ENCODE results near the gene TIGD1. TPM values are rescaled to one million over a fixed set of nuclear protein-coding genes. Genes with fewer than 3 reads are reported as not detected.
"Not testable (repeated sequence)": the region's sequence is repeated elsewhere in the genome, so short reads cannot be mapped to it uniquely, and the experiment has no call there.

Gene TIGD1
- total and polyA plus RNA-seq, 5 donors from 2014 or later = 11.2 to 15.1 (median 14.5) TPM

DNA sequence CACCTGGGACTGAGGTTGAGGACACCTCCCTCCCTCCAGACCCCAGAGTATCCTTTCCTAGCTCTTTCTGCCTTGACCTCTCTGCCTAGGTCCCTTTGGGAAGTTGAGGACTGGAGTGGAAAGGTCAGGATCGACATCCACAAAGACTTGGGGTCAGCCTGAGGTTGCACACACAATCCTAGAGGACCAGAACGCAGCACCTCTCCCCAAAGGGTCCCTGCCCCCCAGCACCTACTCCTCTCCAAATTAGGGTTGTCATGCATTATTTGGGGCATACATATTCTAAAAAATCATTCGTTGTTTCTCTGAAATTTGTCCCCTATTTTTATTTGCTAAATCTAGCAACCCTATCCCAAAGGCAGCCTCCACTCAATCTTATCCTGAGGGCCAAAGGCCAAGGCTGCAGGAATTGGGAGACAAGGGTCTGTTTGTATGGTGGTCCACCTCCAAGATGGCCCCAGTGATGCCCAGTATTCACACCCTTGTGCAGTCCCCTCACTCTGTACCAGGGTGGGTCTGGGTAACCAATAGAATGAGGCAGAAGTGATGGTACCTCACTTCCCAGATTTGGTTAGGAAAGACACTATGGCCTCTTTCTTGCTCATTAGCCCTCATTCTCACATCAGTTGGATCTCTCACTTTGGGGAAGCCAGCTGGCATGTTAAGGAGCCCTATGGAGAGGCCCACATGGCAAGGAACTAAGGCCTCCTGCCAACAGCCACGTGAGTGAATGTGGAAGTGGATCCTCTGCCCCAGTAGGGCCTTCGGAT lies 14.4 kb downstream of the TIGD1 start:
- Mint-ChIP-seq H3K27me3 (no peaks in the 10 kb centered on the region), H3K4me1 (peaks cover 0 to 5% (median 1%) of the 10 kb centered on the region in 4 donors), H3K9me3 (peaks cover 0 to 2% (median 0%) of the 10 kb centered on the region in 7 donors), H3K4me3 (no peak overlapping the region), H3K36me3 (no peaks in the 10 kb centered on the region), H3K27ac (no peak overlapping the region)
- Histone ChIP-seq H3K4me3 (ENCODE audit: low read depth, low read length) (no peak overlapping the region), H3K27me3 (ENCODE audit: control insufficient read depth, insufficient read depth, low read length) (peaks cover 4% of the 10 kb centered on the region), H3K9me3 (ENCODE audit: control insufficient read depth in 2 of 2, low read length in 2 of 2) (no peaks in the 10 kb centered on the region), H3K27ac (ENCODE audit: insufficient read depth, low read length, poor library complexity, severe bottlenecking) (no peak overlapping the region), H3K36me3 (ENCODE audit: control insufficient read depth, insufficient read depth, low read length) (no peaks in the 10 kb centered on the region), H3K4me1 (ENCODE audit: control insufficient read depth, insufficient read depth, low read length, poor library complexity, severe bottlenecking) (no peaks in the 10 kb centered on the region)
- no peak for ATAC-seq (ENCODE audit: low read depth in 2 of 2)
- no peak for DNase-seq

- Histone ChIP-seq H3K27ac (ENCODE audit: insufficient read depth, low read length, poor library complexity, severe bottlenecking) (no peak overlapping the region), H3K27me3 (ENCODE audit: control insufficient read depth, insufficient read depth, low read length) (peaks cover 4% of the 10 kb centered on the region), H3K9me3 (ENCODE audit: control insufficient read depth in 2 of 2, low read length in 2 of 2) (no peaks in the 10 kb centered on the region), H3K4me1 (ENCODE audit: control insufficient read depth, insufficient read depth, low read length, poor library complexity, severe bottlenecking) (no peaks in the 10 kb centered on the region), H3K36me3 (ENCODE audit: control insufficient read depth, insufficient read depth, low read length) (no peaks in the 10 kb centered on the region), H3K4me3 (ENCODE audit: low read depth, low read length) (no peak overlapping the region)
- peaks cover 0 to 5% (median 1%) of the 10 kb centered on the region in 4 donors for H3K4me1 Mint-ChIP-seq
- H3K27ac Mint-ChIP-seq = no peak overlapping the region
- H3K9me3 Mint-ChIP-seq = peaks cover 0 to 2% (median 0%) of the 10 kb centered on the region in 7 donors
- no peak for ATAC-seq (ENCODE audit: low read depth in 2 of 2)
- no peak for DNase-seq
- H3K36me3 Mint-ChIP-seq = no peaks in the 10 kb centered on the region
- H3K27me3 Mint-ChIP-seq = peaks cover 6% of the 10 kb centered on the region
- no peak overlapping the region for H3K4me3 Mint-ChIP-seq
These were observed 15.3 kb downstream of the TIGD1 start for GRCh38 chr2:232534940-232535651.

GRCh38 chr2:232533944-232534710 lies 16.2 kb downstream of the TIGD1 start:
- Histone ChIP-seq H3K9me3 (ENCODE audit: control insufficient read depth in 2 of 2, low read length in 2 of 2) (no peaks in the 10 kb centered on the region), H3K27ac (ENCODE audit: insufficient read depth, low read length, poor library complexity, severe bottlenecking) (no peak overlapping the region), H3K27me3 (ENCODE audit: control insufficient read depth, insufficient read depth, low read length) (peaks cover 4% of the 10 kb centered on the region), H3K4me3 (ENCODE audit: low read depth, low read length) (no peak overlapping the region), H3K36me3 (ENCODE audit: control insufficient read depth, insufficient read depth, low read length) (no peaks in the 10 kb centered on the region), H3K4me1 (ENCODE audit: control insufficient read depth, insufficient read depth, low read length, poor library complexity, severe bottlenecking) (no peaks in the 10 kb centered on the region)
- Mint-ChIP-seq H3K9me3 (peaks cover 0 to 2% (median 0%) of the 10 kb centered on the region in 7 donors), H3K4me1 (peaks cover 0 to 5% (median 1%) of the 10 kb centered on the region in 4 donors), H3K36me3 (no peaks in the 10 kb centered on the region), H3K27me3 (peaks cover 9% of the 10 kb centered on the region), H3K27ac (no peak overlapping the region), H3K4me3 (no peak overlapping the region)
- DNase-seq (no peak), ATAC-seq (ENCODE audit: low read depth in 2 of 2) (peak in 1 of 2 donors; percentile 7)

- H3K9me3 Mint-ChIP-seq; H3K4me1 ChIP-seq (ENCODE audit: control insufficient read depth, insufficient read depth, low read length, poor library complexity, severe bottlenecking); H3K27me3 ChIP-seq (ENCODE audit: control insufficient read depth, insufficient read depth, low read length); H3K27ac ChIP-seq (ENCODE audit: insufficient read depth, low read length, poor library complexity, severe bottlenecking); H3K4me3 Mint-ChIP-seq; H3K36me3 ChIP-seq (ENCODE audit: control insufficient read depth, insufficient read depth, low read length); H3K36me3 Mint-ChIP-seq; H3K9me3 ChIP-seq (ENCODE audit: control insufficient read depth in 2 of 2, low read length in 2 of 2); H3K4me1 Mint-ChIP-seq; H3K27ac Mint-ChIP-seq; H3K4me3 ChIP-seq (ENCODE audit: low read depth, low read length); ATAC-seq (ENCODE audit: low read depth in 2 of 2); DNase-seq: not testable (repeated sequence)
- H3K27me3 Mint-ChIP-seq = peaks cover 15% of the 10 kb centered on the region
These were observed 17.5 kb downstream of the TIGD1 start for GRCh38 chr2:232532821-232533220.

DNA sequence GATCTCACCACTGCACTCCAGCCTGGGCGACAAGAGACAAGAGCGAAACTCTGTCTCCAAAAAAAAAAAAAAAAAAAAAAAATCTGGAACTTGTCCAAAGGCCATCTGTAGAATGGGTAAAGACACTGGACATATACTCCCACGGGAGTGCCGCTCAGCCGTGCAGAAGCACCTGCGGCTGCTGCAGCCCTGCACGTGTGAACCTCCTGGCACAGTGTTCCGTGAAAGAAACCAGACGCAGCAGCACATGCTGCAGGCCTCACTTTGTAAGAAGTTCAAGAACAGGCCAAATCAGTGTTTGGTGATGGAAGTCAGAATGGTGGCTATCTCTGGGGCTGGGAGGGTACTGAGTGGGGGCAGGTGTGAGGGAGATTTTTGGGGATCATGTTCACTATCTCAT lies 17.9 kb downstream of the TIGD1 start:
- peak overlapping the region in 1 of 4 donors; percentile 90 for H3K4me3 Mint-ChIP-seq
- DNase-seq (no peak), ATAC-seq (ENCODE audit: low read depth in 2 of 2) (no peak)
- peaks cover 15% of the 10 kb centered on the region for H3K27me3 Mint-ChIP-seq
- Histone ChIP-seq H3K27me3 (ENCODE audit: control insufficient read depth, insufficient read depth, low read length) (peaks cover 4% of the 10 kb centered on the region), H3K36me3 (ENCODE audit: control insufficient read depth, insufficient read depth, low read length) (no peaks in the 10 kb centered on the region), H3K4me3 (ENCODE audit: low read depth, low read length) (no peak overlapping the region), H3K4me1 (ENCODE audit: control insufficient read depth, insufficient read depth, low read length, poor library complexity, severe bottlenecking) (no peaks in the 10 kb centered on the region), H3K27ac (ENCODE audit: insufficient read depth, low read length, poor library complexity, severe bottlenecking) (no peak overlapping the region), H3K9me3 (ENCODE audit: control insufficient read depth in 2 of 2, low read length in 2 of 2) (no peaks in the 10 kb centered on the region)
- H3K27ac Mint-ChIP-seq = no peak overlapping the region
- H3K36me3 Mint-ChIP-seq = no peaks in the 10 kb centered on the region
- peaks cover 0 to 2% (median 0%) of the 10 kb centered on the region in 7 donors for H3K9me3 Mint-ChIP-seq
- peaks cover 0 to 6% (median 1%) of the 10 kb centered on the region in 4 donors for H3K4me1 Mint-ChIP-seq

DNA sequence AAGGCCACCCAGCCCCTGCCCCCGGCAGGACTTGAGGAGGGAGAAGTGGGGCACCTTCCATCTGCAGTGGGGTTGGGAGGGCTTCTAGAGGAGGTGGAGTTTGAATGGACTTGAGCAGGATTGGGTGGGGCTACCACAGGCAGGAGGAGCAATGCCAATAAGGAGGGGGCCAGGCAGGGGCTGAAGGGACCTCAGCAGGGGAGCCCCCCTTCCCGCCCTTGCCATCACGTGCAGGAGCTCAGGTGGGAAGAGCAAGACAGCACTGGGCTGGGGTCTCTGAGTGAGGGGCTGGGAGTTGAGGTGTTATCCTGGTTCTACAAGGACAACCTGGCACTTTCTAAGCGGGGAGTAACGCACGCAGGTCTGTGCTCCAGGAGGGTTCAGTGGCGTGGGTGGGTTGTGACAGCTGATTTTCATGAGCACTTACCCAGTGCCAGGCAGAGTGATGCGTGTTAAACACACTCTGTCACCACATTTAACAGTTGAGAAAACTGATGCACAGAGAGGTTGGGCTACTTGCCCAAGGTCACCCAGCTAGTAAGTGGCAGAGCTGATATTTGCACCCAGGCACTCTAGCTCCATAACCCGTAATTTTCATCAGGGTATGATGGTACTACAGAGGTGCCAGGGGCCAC lies 19.6 kb downstream of the TIGD1 start:
- no peak overlapping the region for H3K27ac ChIP-seq (ENCODE audit: insufficient read depth, low read length, poor library complexity, severe bottlenecking)
- Mint-ChIP-seq H3K27me3 (peaks cover 27% of the 10 kb centered on the region), H3K36me3 (no peaks in the 10 kb centered on the region), H3K4me3 (no peak overlapping the region), H3K27ac (no peak overlapping the region), H3K9me3 (peaks cover 0 to 2% (median 0%) of the 10 kb centered on the region in 7 donors), H3K4me1 (peaks cover 0 to 6% (median 1%) of the 10 kb centered on the region in 4 donors)
- no peaks in the 10 kb centered on the region for H3K4me1 ChIP-seq (ENCODE audit: control insufficient read depth, insufficient read depth, low read length, poor library complexity, severe bottlenecking)
- no peaks in the 10 kb centered on the region for H3K9me3 ChIP-seq (ENCODE audit: control insufficient read depth in 2 of 2, low read length in 2 of 2)
- no peak for DNase-seq
- no peaks in the 10 kb centered on the region for H3K27me3 ChIP-seq (ENCODE audit: control insufficient read depth, insufficient read depth, low read length)
- H3K4me3 ChIP-seq (ENCODE audit: low read depth, low read length) = no peak overlapping the region
- no peak for ATAC-seq (ENCODE audit: low read depth in 2 of 2)
- no peaks in the 10 kb centered on the region for H3K36me3 ChIP-seq (ENCODE audit: control insufficient read depth, insufficient read depth, low read length)

DNA sequence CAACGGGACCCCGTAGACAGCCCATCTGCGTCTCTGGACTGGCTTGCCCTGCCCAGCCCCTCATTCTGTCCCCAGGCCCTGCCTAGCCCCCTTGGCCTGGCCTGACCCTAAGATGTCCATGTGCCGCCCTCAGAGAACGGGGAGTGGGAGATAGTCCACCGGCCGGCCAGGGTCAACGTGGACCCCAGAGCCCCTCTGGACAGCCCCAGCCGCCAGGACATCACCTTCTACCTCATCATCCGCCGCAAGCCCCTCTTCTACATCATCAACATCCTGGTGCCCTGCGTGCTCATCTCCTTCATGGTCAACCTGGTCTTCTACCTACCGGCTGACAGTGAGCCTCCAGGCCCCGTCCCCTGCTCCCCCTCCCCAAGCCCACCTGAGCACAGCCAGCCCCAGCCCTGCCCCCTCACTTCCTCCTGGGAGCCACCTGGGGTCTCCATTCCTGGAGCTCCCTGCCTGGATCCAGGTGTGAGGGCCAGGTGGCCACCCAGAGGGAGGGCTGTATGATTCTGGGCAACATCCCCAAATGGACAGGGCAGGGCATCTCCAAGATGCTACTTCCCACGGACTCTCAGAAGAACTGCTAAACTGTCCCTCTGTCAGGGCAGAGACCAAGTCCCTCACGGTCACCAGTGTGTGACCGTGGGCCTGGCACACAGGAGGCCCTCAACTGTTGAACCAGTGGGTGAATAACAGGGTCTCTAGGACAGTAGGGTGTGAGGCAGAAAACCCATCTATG lies 20.4 kb downstream of the TIGD1 start:
- Histone ChIP-seq H3K36me3 (ENCODE audit: control insufficient read depth, insufficient read depth, low read length) (no peaks in the 10 kb centered on the region), H3K4me3 (ENCODE audit: low read depth, low read length) (no peak overlapping the region), H3K27me3 (ENCODE audit: control insufficient read depth, insufficient read depth, low read length) (no peaks in the 10 kb centered on the region), H3K27ac (ENCODE audit: insufficient read depth, low read length, poor library complexity, severe bottlenecking) (no peak overlapping the region), H3K4me1 (ENCODE audit: control insufficient read depth, insufficient read depth, low read length, poor library complexity, severe bottlenecking) (no peaks in the 10 kb centered on the region), H3K9me3 (ENCODE audit: control insufficient read depth in 2 of 2, low read length in 2 of 2) (no peaks in the 10 kb centered on the region)
- H3K27ac Mint-ChIP-seq = no peak overlapping the region
- H3K27me3 Mint-ChIP-seq = peaks cover 27% of the 10 kb centered on the region
- DNase-seq (no peak), ATAC-seq (ENCODE audit: low read depth in 2 of 2) (no peak)
- H3K36me3 Mint-ChIP-seq = no peaks in the 10 kb centered on the region
- H3K9me3 Mint-ChIP-seq = peaks cover 0 to 2% (median 0%) of the 10 kb centered on the region in 7 donors
- H3K4me1 Mint-ChIP-seq = peaks cover 0 to 6% (median 1%) of the 10 kb centered on the region in 4 donors
- no peak overlapping the region for H3K4me3 Mint-ChIP-seq

All from CD4-positive, CD25-positive, alpha-beta regulatory T cell (primary cell).